DMS114 treated with DMSO at 0.1 percent for 48 hours (cell line): Measurements from ENCODE around the gene ADGRL4.

ENCODE experiments used
- DNase-seq: peaks from one replicate; lab custom pipeline; 2025; ENCODE audit not compliant: unreplicated experiment; lab: John Stamatoyannopoulos, UW

The ADGRL4 gene

GRCh38 chr1:78840453-78841271 is 165.9 kb downstream of the ADGRL4 start:
- DNase-seq: peak; percentile 35
